HCT116 (cell line): Measurements from ENCODE around the gene MEAF6.

Experiments used
- CTCF ChIP-seq, 3 experiments: fragments of 200-600 bp in 1 of 3; sonication (generic) in 1 of 3; IDR thresholded peaks in 2 of 3; conservative IDR thresholded peaks in 1 of 3; 2 replicates each; pipeline ENCODE4 v1.5.1; 2012 to 2017; ENCODE audit warnings: low read depth in 2 of 3, low read length in 2 of 3, antibody characterized with exemption in 1 of 3, borderline replicate concordance in 1 of 3, control low read depth in 1 of 3, mild to moderate bottlenecking in 1 of 3, mixed read lengths in 1 of 3, mixed run types in 1 of 3, moderate library complexity in 1 of 3; ENCODE audit not compliant: insufficient read depth in 1 of 3
- EGR1 ChIP-seq: IDR thresholded peaks from 2 replicates; pipeline ENCODE4 v1.6.1; 2012; ENCODE audit warnings: low read depth
- EZH2 ChIP-seq: fragments of 200-600 bp; sonication (generic); IDR thresholded peaks from 2 replicates; pipeline ENCODE4 v1.6.1; 2017; ENCODE audit warnings: antibody characterized with exemption, mixed run types
- JUND ChIP-seq: IDR thresholded peaks from 2 replicates; pipeline ENCODE4 v1.6.1; 2012
- POLR2A ChIP-seq: IDR thresholded peaks from 2 replicates; pipeline ENCODE4 v1.7.0; 2011; ENCODE audit warnings: borderline replicate concordance; ENCODE audit not compliant: insufficient read depth, insufficient read length; ENCODE audit errors: extremely low read depth
- POLR2AphosphoS5 ChIP-seq: IDR thresholded peaks from 2 replicates; pipeline ENCODE4 v1.6.1; 2011; ENCODE audit warnings: mild to moderate bottlenecking, low read depth, low read length, moderate library complexity
- RAD21 ChIP-seq: IDR thresholded peaks from 2 replicates; pipeline ENCODE4 v1.6.1; 2012; ENCODE audit warnings: low read depth, mild to moderate bottlenecking

- TF ChIP-seq POLR2A, result no peak
- no peak for TF ChIP-seq EZH2
- no peak for TF ChIP-seq POLR2AphosphoS5
- TF ChIP-seq CTCF (IDR thresholded peaks at IDR 0.05 in 2 of 3, conservative IDR thresholded peaks at IDR 0.05 in 1 of 3; ENCODE audit: borderline replicate concordance in 1 of 3, insufficient read depth in 1 of 3, low read depth in 2 of 3, low read length in 2 of 3), result no peak
- TF ChIP-seq RAD21, result no peak
- no peak for TF ChIP-seq EGR1
- TF ChIP-seq JUND, result no peak
These were observed 18.9 kb upstream of the MEAF6 start for GRCh38 chr1:37533317-37534093.
